Mesendoderm (in vitro differentiated cells): ENCODE data around the gene KRTAP10-2.

Experiments
- DNase-seq: peaks from one replicate; pipeline ENCODE4 v3.0.0; 2013
- H2AK5ac ChIP-seq: 2 replicates; pipeline ENCODE4 v1.6.1; 2013; ENCODE audit warnings: low read length, inconsistent platforms
- H2BK120ac ChIP-seq: 2 replicates; pipeline ENCODE4 v1.6.1; 2013; ENCODE audit warnings: low read depth, mild to moderate bottlenecking, low read length, moderate library complexity, mixed read lengths
- H2BK15ac ChIP-seq: replicated peaks from 2 replicates; pipeline ENCODE4 v1.6.1; 2013; ENCODE audit warnings: low read depth, mild to moderate bottlenecking, moderate library complexity
- H2BK5ac ChIP-seq: 2 replicates; pipeline ENCODE4 v1.6.1; 2013; ENCODE audit warnings: low read length, inconsistent platforms
- H3K18ac ChIP-seq: 2 replicates; pipeline ENCODE4 v1.6.1; 2013; ENCODE audit warnings: mild to moderate bottlenecking, low read length, mixed read lengths
- H3K23ac ChIP-seq: one replicate; pipeline ENCODE4 v1.6.1; 2013; ENCODE audit warnings: low read length
- H3K27ac ChIP-seq: 2 replicates; pipeline ENCODE4 v1.5.1; 2013; ENCODE audit warnings: low read depth, mild to moderate bottlenecking, inconsistent platforms, low read length, moderate library complexity
- H3K27me3 ChIP-seq: 2 replicates; pipeline ENCODE4 v1.6.1; 2013; ENCODE audit warnings: low read length, control low read depth, mild to moderate bottlenecking, inconsistent platforms; ENCODE audit not compliant: insufficient read depth, poor library complexity
- H3K36me3 ChIP-seq: 2 replicates; pipeline ENCODE4 v1.6.1; 2013; ENCODE audit warnings: low read length, inconsistent platforms; ENCODE audit not compliant: control insufficient read depth, insufficient read depth
- H3K4ac ChIP-seq: one replicate; pipeline ENCODE4 v1.6.1; 2013; ENCODE audit warnings: low read depth, mild to moderate bottlenecking, low read length, moderate library complexity
- H3K4me1 ChIP-seq: 2 replicates; pipeline ENCODE4 v1.6.1; 2013; ENCODE audit warnings: low read depth, low read length, inconsistent platforms; ENCODE audit not compliant: control insufficient read depth
- H3K4me2 ChIP-seq: 2 replicates; pipeline ENCODE4 v1.6.1; 2013; ENCODE audit warnings: low read length
- H3K4me3 ChIP-seq: 2 replicates; pipeline ENCODE4 v1.5.1; 2013; ENCODE audit warnings: mild to moderate bottlenecking, low read length
- H3K56ac ChIP-seq: one replicate; pipeline ENCODE4 v1.6.1; 2013; ENCODE audit warnings: low read length
- H3K79me1 ChIP-seq: 2 replicates; pipeline ENCODE4 v1.6.1; 2013; ENCODE audit warnings: low read length, inconsistent platforms
- H3K79me2 ChIP-seq: 2 replicates; pipeline ENCODE4 v1.6.1; 2013; ENCODE audit warnings: mild to moderate bottlenecking, low read length; ENCODE audit not compliant: control insufficient read depth, insufficient read depth
- H3K9ac ChIP-seq: 2 replicates; pipeline ENCODE4 v1.6.1; 2013; ENCODE audit warnings: low read length, inconsistent platforms
- H4K5ac ChIP-seq: one replicate; pipeline ENCODE4 v1.6.1; 2013; ENCODE audit warnings: low read length
- H4K8ac ChIP-seq: one replicate; pipeline ENCODE4 v1.6.1; 2013; ENCODE audit warnings: low read depth, mild to moderate bottlenecking, control low read depth, low read length, moderate library complexity
- WGBS: extraction: QIAGEN DNeasy Blood & Tissue Kit; methylation state at CpG from one replicate; pipeline ENCODE4 v1.1.7; 2013; ENCODE audit warnings: low lambda C conversion rate, missing lambda C conversion rate; ENCODE audit not compliant: insufficient coverage; ENCODE audit errors: extremely low coverage; 5-methylcytosine and 5-hydroxymethylcytosine counted together

Gene KRTAP10-2

DNA sequence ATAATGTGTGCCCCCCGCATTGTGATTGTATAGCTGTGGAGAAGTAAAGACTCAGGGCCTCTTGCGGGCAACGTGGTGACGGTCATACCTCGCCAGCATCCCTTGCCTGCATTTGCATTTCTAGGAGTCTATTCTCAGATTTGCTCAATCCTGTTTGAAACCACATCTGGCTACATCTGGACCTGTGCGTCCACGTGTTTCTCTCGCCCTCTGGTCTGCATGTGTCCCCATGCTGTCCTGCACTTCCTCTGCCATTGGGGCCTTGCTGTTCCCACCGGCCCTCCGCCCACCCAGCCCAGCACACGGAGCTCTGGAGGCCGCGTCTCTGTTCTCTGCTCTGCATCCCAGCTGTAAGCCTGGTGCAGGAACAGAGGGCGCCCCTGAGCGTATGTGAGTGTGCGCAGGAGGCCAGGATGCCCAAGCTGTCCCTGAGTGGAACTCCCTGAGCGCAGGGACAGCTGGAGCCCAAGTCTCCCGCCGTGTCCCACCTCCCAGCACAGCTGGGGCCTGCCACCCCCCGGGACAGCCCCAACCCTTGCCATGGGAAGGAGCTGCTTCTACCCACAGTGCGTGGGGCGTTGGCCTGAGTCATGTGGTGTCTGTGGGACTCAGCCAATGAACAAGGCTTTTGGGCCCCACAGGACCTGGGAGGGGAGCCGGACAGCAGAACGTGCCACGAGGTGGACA, 1.6 kb downstream of the KRTAP10-2 start:
- no peak for DNase-seq
- no peak overlapping the region for H3K23ac ChIP-seq
- H2BK5ac ChIP-seq, result peak overlapping the region; percentile 59
- no peak overlapping the region for H4K8ac ChIP-seq
- peak overlapping the region; percentile 58 for H3K56ac ChIP-seq
- peaks cover 9% of the 10 kb centered on the region for H3K4me1 ChIP-seq
- no peak overlapping the region for H4K5ac ChIP-seq
- H3K79me2 ChIP-seq, result no peaks in the 10 kb centered on the region
- H3K36me3 ChIP-seq, result no peaks in the 10 kb centered on the region
- peak overlapping the region; percentile 88 for H2AK5ac ChIP-seq
- no peak overlapping the region for H3K9ac ChIP-seq
- no peak overlapping the region for H3K4ac ChIP-seq
- H2BK15ac ChIP-seq, result no peak overlapping the region
- H3K18ac ChIP-seq, result peak overlapping the region; percentile 9
- H3K4me2 ChIP-seq, result no peak overlapping the region
- no peak overlapping the region for H3K4me3 ChIP-seq
- H3K27me3 ChIP-seq, result no peaks in the 10 kb centered on the region
- H3K79me1 ChIP-seq, result no peaks in the 10 kb centered on the region
- H2BK120ac ChIP-seq, result no peak overlapping the region
- H3K27ac ChIP-seq, result no peak overlapping the region
- WGBS, result no CpG with 5 or more reads among the region's 25 CpGs

GRCh38 chr21:44548922-44549321, 2.4 kb downstream of the KRTAP10-2 start:
- peak overlapping the region; percentile 58 for H3K56ac ChIP-seq
- no peak overlapping the region for H3K4me3 ChIP-seq
- H4K5ac ChIP-seq, result no peak overlapping the region
- WGBS, result no CpG with 5 or more reads among the region's 14 CpGs
- no peaks in the 10 kb centered on the region for H3K27me3 ChIP-seq
- peak overlapping the region; percentile 30 for H2BK5ac ChIP-seq
- no peak overlapping the region for H3K4me2 ChIP-seq
- no peak overlapping the region for H2BK15ac ChIP-seq
- peaks cover 9% of the 10 kb centered on the region for H3K4me1 ChIP-seq
- peak overlapping the region; percentile 27 for H3K9ac ChIP-seq
- H3K23ac ChIP-seq, result no peak overlapping the region
- peak overlapping the region; percentile 58 for H3K4ac ChIP-seq
- peak overlapping the region; percentile 51 for H3K18ac ChIP-seq
- peak overlapping the region; percentile 53 for H3K27ac ChIP-seq
- peak overlapping the region; percentile 51 for H2AK5ac ChIP-seq
- H3K36me3 ChIP-seq, result no peaks in the 10 kb centered on the region
- peak; percentile 56 for DNase-seq
- no peaks in the 10 kb centered on the region for H3K79me2 ChIP-seq
- H3K79me1 ChIP-seq, result no peaks in the 10 kb centered on the region
- H2BK120ac ChIP-seq, result peak overlapping the region; percentile 52
- H4K8ac ChIP-seq, result no peak overlapping the region

- Histone ChIP-seq H3K18ac (peak overlapping the region; percentile 51), H3K4me1 (peaks cover 9% of the 10 kb centered on the region), H3K36me3 (no peaks in the 10 kb centered on the region), H3K27me3 (no peaks in the 10 kb centered on the region), H3K4me2 (no peak overlapping the region), H3K23ac (no peak overlapping the region), H3K79me1 (no peaks in the 10 kb centered on the region), H2BK5ac (peak overlapping the region; percentile 30), H4K5ac (no peak overlapping the region), H3K4me3 (no peak overlapping the region), H2BK15ac (no peak overlapping the region), H3K56ac (peak overlapping the region; percentile 58), H3K9ac (peak overlapping the region; percentile 27), H4K8ac (no peak overlapping the region), H3K27ac (peak overlapping the region; percentile 53), H2AK5ac (peak overlapping the region; percentile 51), H3K4ac (peak overlapping the region; percentile 58), H3K79me2 (no peaks in the 10 kb centered on the region), H2BK120ac (peak overlapping the region; percentile 52)
- DNase-seq, result no peak
- WGBS, result no CpG with 5 or more reads among the region's 13 CpGs
Observed at GRCh38 chr21:44548381-44548780, 2.9 kb downstream of the KRTAP10-2 start.

DNA sequence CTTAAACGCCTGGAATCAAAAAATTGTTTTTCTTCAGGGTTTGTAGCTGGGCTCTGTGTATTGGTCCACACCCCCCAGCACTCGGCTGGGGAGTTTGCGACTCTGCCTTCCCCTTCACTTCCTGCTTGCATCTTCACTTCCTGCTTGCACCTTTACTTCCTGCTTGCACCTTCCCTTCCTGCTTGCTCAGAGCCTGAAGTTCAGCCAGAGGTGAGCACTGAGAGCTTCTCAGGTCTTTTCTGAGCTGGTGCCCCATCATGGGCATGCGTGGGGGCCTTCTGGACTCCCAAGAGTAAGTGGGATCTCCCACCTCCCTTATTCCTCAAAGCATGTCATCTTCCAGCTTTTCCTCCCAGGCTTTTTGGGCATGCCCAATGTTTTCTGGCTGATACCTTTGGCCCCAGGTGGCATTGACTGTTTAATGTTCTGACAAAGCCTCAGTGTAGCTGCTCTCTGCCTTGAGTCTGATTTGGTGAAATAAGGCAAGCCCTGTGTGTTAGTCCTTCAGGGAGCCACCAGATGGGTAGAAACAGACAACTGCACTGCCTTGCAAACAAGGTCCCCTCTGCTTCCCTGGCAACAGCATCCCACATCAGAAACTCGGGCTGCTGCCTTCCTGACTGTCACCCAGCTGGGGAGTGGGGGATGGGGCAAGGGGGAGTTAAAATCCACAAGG, 3.5 kb downstream of the KRTAP10-2 start:
- no peak overlapping the region for H3K4me2 ChIP-seq
- H2BK15ac ChIP-seq, result no peak overlapping the region
- H3K18ac ChIP-seq, result no peak overlapping the region
- no CpG with 5 or more reads among the region's 5 CpGs for WGBS
- DNase-seq, result peak; percentile 28
- no peak overlapping the region for H2BK5ac ChIP-seq
- no peak overlapping the region for H3K56ac ChIP-seq
- no peak overlapping the region for H3K23ac ChIP-seq
- H2AK5ac ChIP-seq, result no peak overlapping the region
- no peak overlapping the region for H3K4me3 ChIP-seq
- H3K36me3 ChIP-seq, result no peaks in the 10 kb centered on the region
- H3K9ac ChIP-seq, result no peak overlapping the region
- peak overlapping the region; percentile 46 for H3K4ac ChIP-seq
- no peak overlapping the region for H4K8ac ChIP-seq
- H3K79me1 ChIP-seq, result no peaks in the 10 kb centered on the region
- H4K5ac ChIP-seq, result no peak overlapping the region
- no peaks in the 10 kb centered on the region for H3K79me2 ChIP-seq
- no peaks in the 10 kb centered on the region for H3K27me3 ChIP-seq
- H3K27ac ChIP-seq, result no peak overlapping the region
- peaks cover 9% of the 10 kb centered on the region for H3K4me1 ChIP-seq
- no peak overlapping the region for H2BK120ac ChIP-seq

GRCh38 chr21:44544566-44544965, 6.7 kb downstream of the KRTAP10-2 start:
- H2BK5ac ChIP-seq, result no peak overlapping the region
- H3K79me2 ChIP-seq, result no peaks in the 10 kb centered on the region
- no peak overlapping the region for H4K5ac ChIP-seq
- H3K27ac ChIP-seq, result no peak overlapping the region
- no peaks in the 10 kb centered on the region for H3K79me1 ChIP-seq
- no peak overlapping the region for H2BK15ac ChIP-seq
- peaks cover 9% of the 10 kb centered on the region for H3K4me1 ChIP-seq
- H3K18ac ChIP-seq, result no peak overlapping the region
- H2BK120ac ChIP-seq, result no peak overlapping the region
- H3K56ac ChIP-seq, result no peak overlapping the region
- no CpG with 5 or more reads among the region's 3 CpGs for WGBS
- H3K27me3 ChIP-seq, result no peaks in the 10 kb centered on the region
- H4K8ac ChIP-seq, result no peak overlapping the region
- H3K4me3 ChIP-seq, result no peak overlapping the region
- no peak overlapping the region for H3K4ac ChIP-seq
- no peak overlapping the region for H3K4me2 ChIP-seq
- H2AK5ac ChIP-seq, result no peak overlapping the region
- no peaks in the 10 kb centered on the region for H3K36me3 ChIP-seq
- no peak for DNase-seq
- H3K23ac ChIP-seq, result no peak overlapping the region
- H3K9ac ChIP-seq, result no peak overlapping the region
